PC-9 (cell line): ENCODE results near the gene KDM4B.

Source experiments
- CTCF ChIP-seq: fragments of 200-600 bp; sonication (generic); conservative IDR thresholded peaks from 2 replicates; pipeline ENCODE4 v1.6.1; 2017; ENCODE audit warnings: mixed run types, antibody characterized with exemption, mild to moderate bottlenecking, moderate library complexity
- EZH2 ChIP-seq: fragments of 200-600 bp; sonication (generic); IDR thresholded peaks from 2 replicates; pipeline ENCODE4 v1.8.0; 2017; ENCODE audit warnings: antibody characterized with exemption, low read depth

DNA sequence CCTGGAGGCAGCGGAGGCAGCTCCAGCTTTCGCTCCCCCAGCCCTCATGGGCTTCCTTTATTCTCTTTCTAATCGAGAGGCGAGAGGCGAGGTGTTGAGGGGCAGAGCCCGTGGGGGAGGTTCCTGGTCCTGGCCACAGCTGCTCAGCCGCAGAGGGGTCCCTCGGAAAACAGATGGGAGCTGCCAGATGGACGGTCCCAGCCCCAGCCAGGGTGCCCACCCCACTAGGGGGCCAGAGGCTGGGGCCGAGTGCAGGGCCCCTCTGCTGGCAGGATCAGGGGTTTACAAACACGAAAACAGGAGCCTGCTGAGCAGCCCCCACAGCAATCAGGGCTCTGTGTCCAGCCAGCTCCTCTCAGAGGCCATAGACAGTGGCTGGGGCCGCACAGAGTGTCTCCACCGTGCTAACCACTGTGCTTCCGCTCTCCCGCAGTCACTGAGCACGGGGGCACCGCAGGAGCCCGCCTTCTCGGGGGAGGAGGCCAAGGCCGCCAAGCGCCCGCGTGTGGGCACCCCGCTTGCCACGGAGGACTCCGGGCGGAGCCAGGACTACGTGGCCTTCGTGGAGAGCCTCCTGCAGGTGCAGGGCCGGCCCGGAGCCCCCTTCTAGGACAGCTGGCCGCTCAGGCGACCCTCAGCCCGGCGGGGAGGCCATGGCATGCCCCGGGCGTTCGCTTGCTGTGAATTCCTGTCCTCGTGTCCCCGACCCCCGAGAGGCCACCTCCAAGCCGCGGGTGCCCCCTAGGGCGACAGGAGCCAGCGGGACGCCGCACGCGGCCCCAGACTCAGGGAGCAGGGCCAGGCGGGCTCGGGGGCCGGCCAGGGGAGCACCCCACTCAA, 182.2 kb downstream of the KDM4B start:
- no peak for TF ChIP-seq CTCF
- TF ChIP-seq EZH2 = no peak
